HG02623 (cell line): ENCODE measurements around the gene ADAMTSL2.

Source experiments
- ATAC-seq: cut with Tn5 transposase; IDR thresholded peaks from one replicate; pipeline ENCODE4 v1.9.1; 2021; ENCODE audit warnings: moderate library complexity; ENCODE audit not compliant: unreplicated experiment

ADAMTSL2 gene

GRCh38 chr9:133516256-133516960 is 18.1 kb upstream of the ADAMTSL2 start:
- no peak for ATAC-seq

GRCh38 chr9:133516961-133517350 is 17.5 kb upstream of the ADAMTSL2 start:
- no peak for ATAC-seq

GRCh38 chr9:133517711-133518110 is 16.8 kb upstream of the ADAMTSL2 start:
- no peak for ATAC-seq

- no peak for ATAC-seq
Measured at GRCh38 chr9:133518200-133518599, 16.3 kb upstream of the ADAMTSL2 start.

- no peak for ATAC-seq
Measured at GRCh38 chr9:133518706-133519449, 15.6 kb upstream of the ADAMTSL2 start.

- ATAC-seq = no peak
Measured at GRCh38 chr9:133519693-133520092, 14.8 kb upstream of the ADAMTSL2 start.

- no peak for ATAC-seq
Measured at GRCh38 chr9:133520121-133520835, 14.2 kb upstream of the ADAMTSL2 start.

- ATAC-seq = no peak
Measured at GRCh38 chr9:133521122-133522072, 13.1 kb upstream of the ADAMTSL2 start.

GRCh38 chr9:133522073-133522910 is 12.2 kb upstream of the ADAMTSL2 start:
- no peak for ATAC-seq

GRCh38 chr9:133523106-133523505 is 11.4 kb upstream of the ADAMTSL2 start:
- ATAC-seq = no peak

GRCh38 chr9:133524146-133524545 is 10.4 kb upstream of the ADAMTSL2 start:
- ATAC-seq = no peak

- no peak for ATAC-seq
Measured at GRCh38 chr9:133524679-133525228, 9.8 kb upstream of the ADAMTSL2 start, which contains the start of gene MYMK. TSS of gene MYMK (minus strand) at chr9:133524959. CDS start at chr9:133524844, 115 bp downstream.

GRCh38 chr9:133525677-133526076 is 8.8 kb upstream of the ADAMTSL2 start:
- no peak for ATAC-seq

GRCh38 chr9:133526721-133527321 is 7.7 kb upstream of the ADAMTSL2 start:
- no peak for ATAC-seq

GRCh38 chr9:133527444-133527920 is 7.0 kb upstream of the ADAMTSL2 start:
- no peak for ATAC-seq

GRCh38 chr9:133528001-133528875 is 6.3 kb upstream of the ADAMTSL2 start:
- ATAC-seq = no peak

GRCh38 chr9:133528876-133529241 is 5.6 kb upstream of the ADAMTSL2 start:
- no peak for ATAC-seq

- ATAC-seq = no peak
Measured at GRCh38 chr9:133529457-133529856, 5.0 kb upstream of the ADAMTSL2 start.
